Testis (tissue), 3 donors: ENCODE data around the gene ADAMTSL5. TPM values are rescaled to one million over a fixed set of nuclear protein-coding genes. Genes with fewer than 3 reads are reported as not detected.
A peak's percentile ranks its signal among the peaks of the same experiment; 100 is the strongest.

Experiments
- DNase-seq: peaks from one replicate; pipeline ENCODE4 v3.0.0-alpha.2; 2019
- H3K27ac ChIP-seq, 2 donors: fragments of 200-600 bp; sonication (generic); one replicate each; pipeline ENCODE4 v1.5.1; 2019
- H3K27me3 ChIP-seq: fragments of 200-600 bp; sonication (generic); one replicate; pipeline ENCODE4 v1.5.1; 2019
- H3K36me3 ChIP-seq: fragments of 200-600 bp; sonication (generic); one replicate; pipeline ENCODE4 v1.5.1; 2017; ENCODE audit warnings: low read depth; ENCODE audit errors: missing control alignments
- H3K4me1 ChIP-seq: fragments of 200-600 bp; sonication (generic); one replicate; pipeline ENCODE4 v1.5.1; 2019
- H3K4me3 ChIP-seq, 2 donors: fragments of 200-600 bp; sonication (generic); one replicate each; pipeline ENCODE4 v1.5.1; 2017 to 2019
- H3K9me3 ChIP-seq: fragments of 200-600 bp; sonication (generic); one replicate; pipeline ENCODE4 v1.5.1; 2017
- CTCF ChIP-seq, 3 experiments: fragments of 450-650 bp in 2 of 3; fragments of 200-600 bp in 1 of 3; sonication (generic) in 1 of 3; IDR thresholded peaks; one replicate each; pipeline ENCODE4 v1.5.1; 2016 to 2019; ENCODE audit warnings: antibody characterized with exemption in 3 of 3, mild to moderate bottlenecking in 2 of 3, moderate library complexity in 1 of 3
- POLR2A ChIP-seq: fragments of 450-650 bp; IDR thresholded peaks from one replicate; pipeline ENCODE4 v1.6.1; 2017; ENCODE audit warnings: antibody characterized with exemption, mild to moderate bottlenecking, moderate library complexity
- WGBS, 2 donors: methylation state at CpG; one replicate each; pipeline ENCODE4 v1.1.5; 2018; 5-methylcytosine and 5-hydroxymethylcytosine counted together
- intact Hi-C: fragments of 100-400 bp; cut with DNase I; formaldehyde crosslinking; loops from one replicate; pipeline ENCODE4 v1.15.1; 2023; ENCODE audit warnings: low total_unique reads
- polyA plus RNA-seq: library from polyadenylated mRNA; stranded (reverse); fragments of 350-450 nt; fragmentation: Illumina TruSeq; extraction: RNeasy Lipid Tissue Mini Kit (QIAGEN cat#74804); gene quantifications from one replicate; pipeline ENCODE4 v1.2.3, GENCODE V29; 2014; ENCODE audit warnings: low read depth, low replicate concordance; ENCODE audit not compliant: insufficient read depth
- total RNA-seq, 2 donors: library from RNA; depleted of rRNA; stranded (reverse); fragments of >200 nt; gene quantifications; one replicate each; pipeline ENCODE4 v1.2.3, GENCODE V29; 2016

The ADAMTSL5 gene
- total and polyA plus RNA-seq, 3 donors from 2014 or later: 7.2 to 17.9 (median 10.7) TPM

GRCh38 chr19:1494115-1494815 lies 18.6 kb downstream of the ADAMTSL5 start:
- intact Hi-C loops: no loop called here
- Histone ChIP-seq H3K4me1 (peaks cover 40% of the 10 kb centered on the region), H3K36me3 (no peaks in the 10 kb centered on the region), H3K9me3 (no peaks in the 10 kb centered on the region), H3K27ac (no peak overlapping the region), H3K27me3 (no peaks in the 10 kb centered on the region), H3K4me3 (no peak overlapping the region)
- 57 to 65% methylated on average over 9 to 15 of the region's 15 CpGs for WGBS, 2 donors
- DNase-seq: peak; percentile 85
- TF ChIP-seq POLR2A (no peak), CTCF (IDR thresholded peaks at IDR 0.05) (no peak)

GRCh38 chr19:1492474-1493006 lies 20.3 kb downstream of the ADAMTSL5 start:
- no peak for TF ChIP-seq CTCF (IDR thresholded peaks at IDR 0.05)

GRCh38 chr19:1491849-1492170 lies 21.0 kb downstream of the ADAMTSL5 start:
- peaks cover 27% of the 10 kb centered on the region for H3K4me1 ChIP-seq
- peak overlapping the region in 1 of 2 donors; percentile 48 for H3K27ac ChIP-seq
- intact Hi-C loops: no loop called here
- H3K36me3 ChIP-seq: no peaks in the 10 kb centered on the region
- TF ChIP-seq POLR2A (no peak), CTCF (IDR thresholded peaks at IDR 0.05) (no peak)
- H3K27me3 ChIP-seq: no peaks in the 10 kb centered on the region
- H3K9me3 ChIP-seq: no peaks in the 10 kb centered on the region
- DNase-seq: no peak
- 27 to 47% methylated on average over 10 to 12 of the region's 12 CpGs for WGBS, 2 donors
- peak overlapping the region; percentile 67 to 71 for H3K4me3 ChIP-seq

More at GRCh38 chr19:1492474-1493006, 20.3 kb downstream of the ADAMTSL5 start:
- Histone ChIP-seq H3K4me3 (peak overlapping the region; percentile 67 to 71), H3K36me3 (no peaks in the 10 kb centered on the region), H3K27me3 (no peaks in the 10 kb centered on the region), H3K27ac (peak overlapping the region in 1 of 2 donors; percentile 48), H3K4me1 (peaks cover 33% of the 10 kb centered on the region), H3K9me3 (no peaks in the 10 kb centered on the region)
- intact Hi-C loops: no loop called here
- 54 to 59% methylated on average over 4 to 10 of the region's 10 CpGs for WGBS, 2 donors
- DNase-seq: no peak

- H3K9me3 ChIP-seq: no peaks in the 10 kb centered on the region
- H3K36me3 ChIP-seq: no peaks in the 10 kb centered on the region
- DNase-seq: no peak
- WGBS, 2 donors: 2 to 3% methylated on average over 55 to 69 of the region's 73 CpGs
- peak within 1 kb of the TSS; percentile 67 to 71 for H3K4me3 ChIP-seq
- peaks cover 27% of the 10 kb centered on the region for H3K4me1 ChIP-seq
- TF ChIP-seq CTCF (IDR thresholded peaks at IDR 0.05) (peak in 1 of 3 experiments; percentile 0), POLR2A (no peak)
- intact Hi-C loops: no loop called here
- H3K27ac ChIP-seq: peak within 1 kb of the TSS; percentile 32 to 85
- H3K27me3 ChIP-seq: no peaks in the 10 kb centered on the region
Measured at GRCh38 chr19:1491114-1491848, 21.5 kb downstream of the ADAMTSL5 start, which contains the start of gene REEP6. TSS of gene REEP6 (plus strand) at chr19:1491181. CDS start at chr19:1491270, 89 bp downstream.
